ENCODE measurements around the gene CPVL.

Gene CPVL

DNA sequence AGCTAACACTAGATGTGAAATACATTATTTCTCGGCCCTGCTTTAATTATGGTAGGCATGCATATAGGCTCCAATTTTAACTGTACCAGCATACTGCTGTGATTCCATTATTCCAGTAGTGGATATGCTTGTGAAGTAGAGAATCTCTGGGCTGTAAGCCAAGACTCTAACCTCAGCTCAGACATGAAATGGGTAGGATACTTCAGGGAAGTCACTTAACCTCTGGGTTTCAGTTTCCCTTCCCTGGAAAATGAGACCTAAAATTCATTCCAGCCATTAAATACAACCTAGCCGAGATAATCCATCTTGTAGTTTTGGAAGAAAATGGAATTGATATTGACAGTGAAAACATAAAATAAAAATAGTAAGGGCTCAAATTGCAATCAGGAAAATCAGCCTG, 128.6 kb downstream of the CPVL start:
- no peak overlapping the region for H3K4me3 ChIP-seq (ENCODE audit: low read depth, low read length)
- TF ChIP-seq, protein P1, sequence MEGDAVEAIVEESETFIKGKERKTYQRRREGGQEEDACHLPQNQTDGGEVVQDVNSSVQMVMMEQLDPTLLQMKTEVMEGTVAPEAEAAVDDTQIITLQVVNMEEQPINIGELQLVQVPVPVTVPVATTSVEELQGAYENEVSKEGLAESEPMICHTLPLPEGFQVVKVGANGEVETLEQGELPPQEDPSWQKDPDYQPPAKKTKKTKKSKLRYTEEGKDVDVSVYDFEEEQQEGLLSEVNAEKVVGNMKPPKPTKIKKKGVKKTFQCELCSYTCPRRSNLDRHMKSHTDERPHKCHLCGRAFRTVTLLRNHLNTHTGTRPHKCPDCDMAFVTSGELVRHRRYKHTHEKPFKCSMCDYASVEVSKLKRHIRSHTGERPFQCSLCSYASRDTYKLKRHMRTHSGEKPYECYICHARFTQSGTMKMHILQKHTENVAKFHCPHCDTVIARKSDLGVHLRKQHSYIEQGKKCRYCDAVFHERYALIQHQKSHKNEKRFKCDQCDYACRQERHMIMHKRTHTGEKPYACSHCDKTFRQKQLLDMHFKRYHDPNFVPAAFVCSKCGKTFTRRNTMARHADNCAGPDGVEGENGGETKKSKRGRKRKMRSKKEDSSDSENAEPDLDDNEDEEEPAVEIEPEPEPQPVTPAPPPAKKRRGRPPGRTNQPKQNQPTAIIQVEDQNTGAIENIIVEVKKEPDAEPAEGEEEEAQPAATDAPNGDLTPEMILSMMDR (IDR thresholded peaks at IDR 0.05; ENCODE audit: low read depth, low read length) = no peak

DNA sequence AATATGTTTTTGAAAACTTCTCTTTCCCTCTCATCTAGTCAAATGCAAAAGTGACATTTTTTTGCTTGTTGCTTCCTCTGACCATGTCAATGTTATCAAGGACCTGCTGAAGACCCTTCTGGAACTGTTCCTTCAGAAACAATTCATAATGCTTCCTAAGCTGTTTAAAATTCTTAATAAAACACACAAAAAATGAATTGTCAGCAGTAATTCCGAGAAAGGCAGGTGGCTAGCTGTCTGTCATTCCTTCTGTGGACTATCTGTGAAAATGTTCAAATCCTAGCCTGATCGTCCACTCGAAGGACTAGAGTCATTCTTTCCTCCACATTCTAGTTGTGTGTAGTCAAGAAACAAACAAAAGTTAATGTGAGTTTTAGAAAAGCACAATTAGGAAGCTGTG, 131.6 kb downstream of the CPVL start:
- TF ChIP-seq, protein P1 (IDR thresholded peaks at IDR 0.05; ENCODE audit: low read depth, low read length) = no peak
- no peak overlapping the region for H3K4me3 ChIP-seq (ENCODE audit: low read depth, low read length)

DNA sequence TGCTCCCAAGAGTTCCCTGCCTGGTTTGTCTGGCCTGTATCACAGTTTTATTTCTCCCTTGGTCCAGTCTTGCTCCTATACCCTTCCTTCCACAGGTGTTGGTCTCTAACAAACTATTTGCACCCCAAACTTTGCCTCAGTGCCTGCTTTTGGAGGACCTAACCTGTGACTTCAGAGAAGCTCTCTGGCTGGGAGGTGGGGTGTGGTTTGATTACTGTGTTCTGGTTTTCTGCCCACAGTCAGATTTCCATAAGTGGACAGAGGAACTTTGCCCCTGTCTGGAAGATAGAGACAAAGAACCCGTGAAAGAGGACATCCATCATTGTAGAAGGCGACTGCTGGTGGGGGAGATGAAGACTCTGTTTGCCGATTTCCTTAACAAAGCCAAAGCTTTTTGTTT, 132.4 kb downstream of the CPVL start:
- H3K4me3 ChIP-seq (ENCODE audit: low read depth, low read length) = no peak overlapping the region

DNA sequence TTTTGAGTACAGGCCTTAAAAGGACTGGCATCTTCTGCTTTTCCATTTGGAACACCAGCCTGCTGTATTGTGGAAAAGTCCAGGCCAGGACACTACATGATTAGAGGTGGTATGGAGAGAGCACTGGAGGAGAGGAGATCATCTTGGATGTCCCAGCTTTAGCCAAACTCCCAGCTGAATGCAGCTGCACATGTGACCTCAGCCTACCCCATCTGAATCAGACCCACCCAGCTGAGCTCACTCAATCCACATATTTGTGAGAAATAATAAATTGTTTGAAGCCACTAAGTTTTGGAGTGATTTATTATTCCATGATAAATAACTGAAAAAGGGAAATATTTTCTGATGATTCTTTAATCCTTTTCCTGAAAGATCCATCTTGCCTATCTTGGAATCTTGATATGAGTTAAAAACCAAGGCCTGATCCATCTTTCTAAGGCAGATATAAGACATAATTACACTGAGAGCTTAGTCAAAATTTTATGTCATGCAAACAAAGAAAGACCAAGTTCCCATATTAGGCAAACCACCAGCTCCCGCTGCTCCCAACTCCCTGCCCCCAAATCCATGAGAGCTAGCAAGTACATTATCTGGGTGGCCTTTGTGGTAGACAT, 133.1 kb downstream of the CPVL start:
- TF ChIP-seq, protein P1 (IDR thresholded peaks at IDR 0.05; ENCODE audit: low read depth, low read length) = no peak
- no peak overlapping the region for H3K4me3 ChIP-seq (ENCODE audit: low read depth, low read length)

More for the DNA sequence above, 132.4 kb downstream of the CPVL start:
- TF ChIP-seq, protein P1 (IDR thresholded peaks at IDR 0.05; ENCODE audit: low read depth, low read length) = no peak

DNA sequence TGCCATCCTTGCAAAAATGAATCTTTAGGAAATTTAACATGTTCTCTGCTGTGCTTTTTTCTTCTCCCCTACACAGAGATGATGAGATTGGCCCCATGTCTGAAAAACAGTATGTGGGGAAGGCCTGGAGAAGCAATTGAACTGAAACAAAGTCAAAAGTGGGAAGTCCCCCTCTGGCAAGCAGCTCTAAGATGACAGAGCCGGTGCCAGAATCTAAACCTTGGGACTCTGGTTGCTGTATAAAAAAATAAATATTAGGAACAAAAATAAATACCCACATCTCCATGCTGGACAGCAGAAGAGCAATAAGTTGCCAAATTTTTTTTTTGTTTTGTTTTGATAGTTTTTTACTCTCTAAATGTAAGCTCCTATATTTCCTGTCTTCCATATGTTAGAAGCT, 136.4 kb downstream of the CPVL start:
- TF ChIP-seq, protein P1 (IDR thresholded peaks at IDR 0.05; ENCODE audit: low read depth, low read length) = no peak
- no peak overlapping the region for H3K4me3 ChIP-seq (ENCODE audit: low read depth, low read length)

DNA sequence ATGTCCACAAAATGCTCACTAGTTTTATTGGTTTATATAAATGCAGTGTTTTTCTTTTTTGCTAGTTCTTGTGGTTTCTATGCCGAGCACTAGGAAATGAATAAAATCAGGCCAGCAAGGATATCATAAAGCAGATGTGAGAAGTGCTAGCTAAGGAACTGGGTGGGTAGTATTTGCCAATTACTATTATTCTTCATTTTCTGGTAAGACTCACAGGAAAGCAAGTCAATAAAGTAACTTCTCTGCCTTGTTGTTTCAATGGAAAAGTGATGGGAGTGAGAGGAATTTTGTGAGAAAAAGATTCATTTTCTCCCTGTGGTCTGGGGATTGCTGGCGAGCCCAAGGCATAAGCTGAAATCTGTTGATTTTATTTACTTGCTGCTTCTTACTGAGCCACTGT, 137.7 kb downstream of the CPVL start:
- TF ChIP-seq, protein P1 (IDR thresholded peaks at IDR 0.05; ENCODE audit: low read depth, low read length) = no peak

DNA sequence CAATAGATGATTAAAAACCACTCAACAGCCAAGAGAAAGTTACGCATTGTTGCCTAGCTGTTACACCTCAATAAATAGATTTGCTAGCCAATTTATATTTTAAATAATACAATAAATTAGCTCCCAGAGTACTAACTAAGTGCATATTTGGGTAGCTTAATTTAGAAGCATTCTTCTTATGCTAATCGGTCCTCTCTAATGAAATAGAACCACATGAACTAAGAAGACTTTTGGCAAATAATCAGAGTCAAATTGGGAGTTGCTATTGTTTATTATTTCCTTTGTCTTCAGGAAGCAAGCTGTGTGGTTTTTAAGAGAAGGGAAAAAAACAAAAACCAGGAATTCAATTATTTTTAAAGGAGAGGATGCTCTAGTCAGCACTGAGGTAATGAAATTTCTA, 139.2 kb downstream of the CPVL start:
- H3K4me3 ChIP-seq (ENCODE audit: low read depth, low read length) = no peak overlapping the region
- TF ChIP-seq, protein P1 (IDR thresholded peaks at IDR 0.05; ENCODE audit: low read depth, low read length) = no peak

More for the DNA sequence above, 137.7 kb downstream of the CPVL start:
- no peak overlapping the region for H3K4me3 ChIP-seq (ENCODE audit: low read depth, low read length)
